ENCODE measurements around the gene PRPS1.
A peak's percentile ranks its signal among the peaks of the same experiment; 100 is the strongest.
"Not testable (repeated sequence)": the region's sequence is repeated elsewhere in the genome, so short reads cannot be mapped to it uniquely, and the experiment has no call there.

PRPS1 gene

GRCh38 chrX:107630031-107630689 lies 1.9 kb downstream of the PRPS1 start:
- no peak for DNase-seq (ENCODE audit: low read depth in 3 of 3)

GRCh38 chrX:107632346-107632745 lies 4.0 kb downstream of the PRPS1 start:
- DNase-seq (ENCODE audit: low read depth in 3 of 3) = no peak

- no peak for DNase-seq (ENCODE audit: low read depth in 3 of 3)
Observed at GRCh38 chrX:107646735-107647134, 18.4 kb downstream of the PRPS1 start.

- no peak for DNase-seq (ENCODE audit: low read depth in 3 of 3)
Observed at GRCh38 chrX:107648332-107648731, 20.0 kb downstream of the PRPS1 start.

GRCh38 chrX:107654566-107654871 lies 26.2 kb downstream of the PRPS1 start:
- no peak for DNase-seq (ENCODE audit: low read depth in 3 of 3)

GRCh38 chrX:107654872-107655761 lies 26.8 kb downstream of the PRPS1 start:
- peak in 2 of 3 experiments; percentile 45 to 53 for DNase-seq (ENCODE audit: low read depth in 3 of 3)

- DNase-seq (ENCODE audit: low read depth in 3 of 3) = no peak
Observed at GRCh38 chrX:107656978-107657377, 28.7 kb downstream of the PRPS1 start.

GRCh38 chrX:107658660-107659059 lies 30.4 kb downstream of the PRPS1 start:
- no peak for DNase-seq (ENCODE audit: low read depth in 3 of 3)

GRCh38 chrX:107659286-107659685 lies 31.0 kb downstream of the PRPS1 start:
- DNase-seq (ENCODE audit: low read depth in 3 of 3) = no peak

- DNase-seq (ENCODE audit: low read depth in 3 of 3) = no peak
Observed at GRCh38 chrX:107659768-107660167, 31.5 kb downstream of the PRPS1 start.

- DNase-seq (ENCODE audit: low read depth in 3 of 3) = no peak
Observed at GRCh38 chrX:107662145-107662544, 33.8 kb downstream of the PRPS1 start.

GRCh38 chrX:107662824-107663223 lies 34.5 kb downstream of the PRPS1 start:
- DNase-seq (ENCODE audit: low read depth in 3 of 3) = no peak

GRCh38 chrX:107666931-107667330 lies 38.6 kb downstream of the PRPS1 start:
- DNase-seq (ENCODE audit: low read depth in 3 of 3) = no peak

GRCh38 chrX:107667426-107667825 lies 39.1 kb downstream of the PRPS1 start:
- DNase-seq (ENCODE audit: low read depth in 3 of 3) = no peak

- not testable (repeated sequence) for DNase-seq (ENCODE audit: low read depth in 3 of 3)
Observed at GRCh38 chrX:107668710-107669109, 40.4 kb downstream of the PRPS1 start.

GRCh38 chrX:107669261-107669660 lies 41.0 kb downstream of the PRPS1 start:
- DNase-seq (ENCODE audit: low read depth in 3 of 3) = no peak

- no peak for DNase-seq (ENCODE audit: low read depth in 3 of 3)
Observed at GRCh38 chrX:107669885-107670628, 41.7 kb downstream of the PRPS1 start.

- DNase-seq (ENCODE audit: low read depth in 3 of 3) = not testable (repeated sequence)
Observed at GRCh38 chrX:107671256-107671655, 42.9 kb downstream of the PRPS1 start.

- peak; percentile 31 to 61 (median 53) for DNase-seq (ENCODE audit: low read depth in 3 of 3)
Observed at GRCh38 chrX:107672955-107673378, 44.7 kb downstream of the PRPS1 start.

GRCh38 chrX:107673431-107673830 lies 45.1 kb downstream of the PRPS1 start:
- no peak for DNase-seq (ENCODE audit: low read depth in 3 of 3)

GRCh38 chrX:107673933-107674479 lies 45.7 kb downstream of the PRPS1 start:
- peak; percentile 64 to 82 (median 76) for DNase-seq (ENCODE audit: low read depth in 3 of 3)

Measured in stimulated activated CD4-positive, alpha-beta T cell treated with anti-CD3 and anti-CD28 coated beads, TNF-alpha, amount 100 ng/mL, for 24 hours (primary cell).